Loucy (cell line): ENCODE measurements around the gene E2F8.

ENCODE experiments used
- CTCF ChIP-seq: fragments of 200-600 bp; sonication (generic); conservative IDR thresholded peaks from 2 replicates; pipeline ENCODE4 v1.5.1; 2014; ENCODE audit warnings: mild to moderate bottlenecking, antibody characterized with exemption, low read length
- EZH2phosphoT487 ChIP-seq: fragments of 200-600 bp; IDR thresholded peaks from 2 replicates; pipeline ENCODE4 v1.6.1; 2018; ENCODE audit warnings: antibody characterized with exemption, mild to moderate bottlenecking, moderate library complexity, borderline replicate concordance

DNA sequence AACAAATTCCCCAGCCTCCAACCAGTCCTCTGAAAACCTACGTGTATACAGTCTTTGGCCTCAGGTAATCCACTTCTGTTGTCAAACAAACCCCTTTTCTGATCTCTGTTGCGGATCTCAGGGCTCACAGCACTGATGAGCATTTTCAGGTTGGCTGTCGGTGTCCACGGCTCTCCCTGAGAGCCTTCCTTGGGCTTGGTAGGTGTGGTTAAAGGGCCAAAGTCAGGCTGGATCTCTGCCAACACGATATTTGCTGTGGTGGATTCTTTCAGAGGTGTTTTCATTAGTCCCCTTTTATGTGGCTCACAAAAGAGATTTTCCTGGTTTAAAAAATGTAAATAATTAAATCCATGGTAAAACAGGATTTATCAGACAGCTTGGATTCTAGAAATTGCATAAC lies 2.9 kb downstream of the E2F8 start:
- TF ChIP-seq EZH2phosphoT487 (no peak), CTCF (no peak)
